Right lobe of liver (tissue), 6 donors: ENCODE measurements around the gene MRPS34. TPM values are rescaled to one million over a fixed set of nuclear protein-coding genes. Genes with fewer than 3 reads are reported as not detected.

Experiments used
- ATAC-seq, 4 donors: fragments of 200-7000 bp; cut with Tn5 transposase; one replicate each; pipeline ENCODE4 v1.9.1; 2020; ENCODE audit warnings: mild to moderate bottlenecking in 4 of 4, moderate library complexity in 4 of 4
- DNase-seq, 3 donors: peaks; one replicate each; pipeline ENCODE4 v3.0.0-alpha.2; 2020
- H3K27ac ChIP-seq, 3 donors: fragments of 200-600 bp; one replicate each; pipeline ENCODE4 v1.8.0; 2022
- H3K27me3 ChIP-seq, 2 donors: fragments of 200-600 bp; one replicate each; pipeline ENCODE4 v1.8.0; 2022
- H3K36me3 ChIP-seq, 4 donors: fragments of 200-600 bp; sonication (generic) in 1 of 4; one replicate each; pipeline versions ENCODE4 v1.5.1 to v1.8.0; 2017 to 2022; ENCODE audit warnings: control low read depth in 1 of 4
- H3K4me1 ChIP-seq, 4 donors: fragments of 200-600 bp; sonication (generic) in 1 of 4; one replicate each; pipeline versions ENCODE4 v1.5.1 to v1.8.0; 2017 to 2022; ENCODE audit warnings: control low read depth in 1 of 4
- H3K4me3 ChIP-seq, 3 donors: fragments of 200-600 bp; one replicate each; pipeline ENCODE4 v1.8.0; 2022
- H3K9me3 ChIP-seq, 4 donors: fragments of 200-600 bp; sonication (generic) in 1 of 4; one replicate each; pipeline versions ENCODE4 v1.5.1 to v1.8.0; 2017 to 2022; ENCODE audit warnings: control low read depth in 1 of 4
- CTCF ChIP-seq, 4 donors: fragments of 200-600 bp in 3 of 4; fragments of 450-650 bp in 1 of 4; IDR thresholded peaks; one replicate each; pipeline versions ENCODE4 v1.5.1 to v1.8.0; 2016 to 2022; ENCODE audit warnings: antibody characterized with exemption in 4 of 4, mild to moderate bottlenecking in 2 of 4
- POLR2A ChIP-seq: fragments of 450-650 bp; IDR thresholded peaks from one replicate; pipeline ENCODE4 v1.6.1; 2017; ENCODE audit warnings: antibody characterized with exemption, mild to moderate bottlenecking
- WGBS: methylation state at CpG from one replicate; pipeline ENCODE4 v1.1.6; 2018; ENCODE audit warnings: low coverage, low lambda C conversion rate; ENCODE audit not compliant: insufficient coverage; ENCODE audit errors: missing lambda C conversion rate; 5-methylcytosine and 5-hydroxymethylcytosine counted together
- intact Hi-C, 2 donors: fragments of 100-400 bp; cut with DNase I; formaldehyde crosslinking; loops; one replicate each; pipeline versions ENCODE4 v1.11.2 to v1.14.1; 2022
- total RNA-seq, 6 experiments: library from RNA; depleted of rRNA in 2 of 6; stranded (reverse); fragments of >200 nt in 2 of 6; fragmentation: NEBNext Ultra II Directional in 3 of 6; extraction: Animal tissue kit (Norgen Biotek cat#: 25700) in 3 of 6; gene quantifications; one replicate each; pipeline versions ENCODE4 v1.1.0 to v1.2.4, GENCODE V29; 2016 to 2023
- donor health status: DM: no; HTN: yes; CAD: no.
- donor health status: DM: no; HTN: no; CAD: no.
- donor health status: DM: no; HTN: no; CAD: no.
- donor health status: DM: no; HTN: yes; CAD: no.
- donor health status: DM: no; HTN: yes; CAD: no.

MRPS34 gene
- total RNA-seq, 6 experiments from 2014 or later: 42.5 to 90.5 (median 52.9) TPM

DNA sequence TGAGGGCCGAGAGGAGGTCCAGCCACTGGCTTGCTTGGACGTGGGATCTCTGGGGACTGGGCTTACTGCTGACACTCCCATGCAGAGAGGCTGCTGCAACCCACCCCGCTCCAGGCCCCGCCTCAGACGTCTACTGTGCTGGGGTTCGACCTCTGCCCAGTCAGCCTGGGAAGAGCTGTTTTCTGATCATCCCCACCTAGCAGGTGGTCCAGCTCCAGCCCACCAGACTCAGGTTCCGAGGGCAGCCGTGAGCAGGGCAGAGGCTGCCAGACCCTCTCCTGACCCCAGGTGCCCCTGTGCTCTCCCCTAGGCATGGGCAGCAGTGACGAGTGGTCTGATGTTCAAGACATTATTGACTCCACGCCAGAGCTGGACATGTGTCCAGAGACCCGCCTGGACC is 25.0 kb downstream of the MRPS34 start:
- no peak for TF ChIP-seq POLR2A
- no peak for TF ChIP-seq CTCF (IDR thresholded peaks at IDR 0.05)
- Histone ChIP-seq H3K4me1 (no peaks in the 10 kb centered on the region), H3K4me3 (no peak overlapping the region), H3K9me3 (no peaks in the 10 kb centered on the region), H3K27ac (no peak overlapping the region), H3K36me3 (peaks cover 0 to 46% (median 16%) of the 10 kb centered on the region in 4 donors), H3K27me3 (no peaks in the 10 kb centered on the region)
- ATAC-seq (no peak), DNase-seq (peak in 2 of 3 donors; percentile 29 to 40)
- intact Hi-C loops: no loop called here
- 92% methylated on average over 2 of the region's 11 CpGs for WGBS

- H3K27ac ChIP-seq: no peak overlapping the region
- no peak for TF ChIP-seq POLR2A
- peak in 1 of 3 donors; percentile 35 for DNase-seq
- intact Hi-C loops: no loop called here
- H3K4me3 ChIP-seq: no peak overlapping the region
- H3K4me1 ChIP-seq: no peaks in the 10 kb centered on the region
- H3K36me3 ChIP-seq: peaks cover 0 to 46% (median 14%) of the 10 kb centered on the region in 4 donors
- no peaks in the 10 kb centered on the region for H3K9me3 ChIP-seq
- WGBS: 91% methylated on average over 8 of the region's 31 CpGs
- H3K27me3 ChIP-seq: no peaks in the 10 kb centered on the region
- ATAC-seq: no peak
Measured at GRCh38 chr16:1746693-1747195, 26.2 kb downstream of the MRPS34 start.

- no peak overlapping the region for H3K27ac ChIP-seq
- no peak overlapping the region for H3K4me3 ChIP-seq
- DNase-seq: no peak
- intact Hi-C loops: no loop called here
- TF ChIP-seq POLR2A (no peak), CTCF (IDR thresholded peaks at IDR 0.05) (no peak)
- H3K27me3 ChIP-seq: no peaks in the 10 kb centered on the region
- H3K4me1 ChIP-seq: no peaks in the 10 kb centered on the region
- peaks cover 0 to 46% (median 14%) of the 10 kb centered on the region in 4 donors for H3K36me3 ChIP-seq
- H3K9me3 ChIP-seq: no peaks in the 10 kb centered on the region
- no peak for ATAC-seq
- 85% methylated on average over 11 of the region's 29 CpGs for WGBS
Measured at GRCh38 chr16:1745900-1746692, 26.8 kb downstream of the MRPS34 start.

DNA sequence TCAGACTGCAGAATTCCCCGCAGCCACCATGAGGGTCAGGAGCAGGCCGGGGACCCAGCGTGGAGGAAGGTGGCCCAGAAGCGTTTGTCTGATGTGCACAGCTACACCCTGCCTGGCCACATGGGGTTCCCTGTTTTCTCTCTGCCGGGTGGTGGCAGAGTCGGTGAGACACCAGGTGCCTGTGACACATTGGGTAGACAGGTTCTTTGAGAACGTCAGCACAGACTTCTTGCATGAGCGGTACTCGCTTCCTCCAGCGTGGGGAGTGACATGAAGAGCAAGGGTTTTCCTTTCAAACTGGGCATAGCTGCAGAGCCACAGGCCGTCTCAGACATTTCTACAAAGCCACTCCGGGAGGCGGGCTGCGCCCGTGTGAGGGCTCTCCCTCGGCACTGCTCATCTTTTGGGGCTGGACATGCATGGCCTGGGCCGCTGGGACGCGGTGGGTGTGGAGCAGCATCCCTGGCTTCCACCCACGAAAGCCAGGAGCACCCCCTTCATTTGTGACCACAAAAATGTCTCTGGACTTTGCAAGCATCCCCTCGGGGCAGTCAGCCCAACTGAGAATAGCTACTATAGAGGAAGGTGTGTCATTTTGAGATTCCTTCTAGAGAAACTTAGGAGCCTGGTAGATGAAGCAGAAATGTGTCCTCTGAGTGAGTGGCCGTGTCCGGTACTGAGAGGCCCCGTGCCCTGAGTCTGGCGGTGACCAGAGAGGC is 27.6 kb downstream of the MRPS34 start:
- Histone ChIP-seq H3K4me1 (no peaks in the 10 kb centered on the region), H3K27me3 (no peaks in the 10 kb centered on the region), H3K36me3 (peaks cover 0 to 42% (median 14%) of the 10 kb centered on the region in 4 donors), H3K27ac (no peak overlapping the region), H3K9me3 (no peaks in the 10 kb centered on the region), H3K4me3 (no peak overlapping the region)
- DNase-seq: no peak
- no peak for TF ChIP-seq POLR2A
- TF ChIP-seq CTCF (IDR thresholded peaks at IDR 0.05): no peak
- intact Hi-C loops: no loop called here
- WGBS: 94% methylated on average over 10 of the region's 25 CpGs
- ATAC-seq: no peak
